ENCODE results near the gene MCM8. TPM values are rescaled to one million over a fixed set of nuclear protein-coding genes. Genes with fewer than 3 reads are reported as not detected.
A peak's percentile ranks its signal among the peaks of the same experiment; 100 is the strongest.

MCM8 gene
- total and polyA plus RNA-seq, 5 experiments from 2014 or later: 0.55 to 7.4 (median 2.5) TPM

GRCh38 chr20:5927749-5928462, 22.5 kb upstream of the MCM8 start:
- POLR2A ChIA-PET: interaction anchor here (0.7 kb wide), 1 partner anchor 43 kb away, joined by 3 read pairs; no protein-coding TSS in a partner anchor
- H3K27ac Mint-ChIP-seq: no peak overlapping the region
- H3K9me3 Mint-ChIP-seq: no peaks in the 10 kb centered on the region
- H3K27me3 Mint-ChIP-seq: peaks cover 7 to 34% (median 16%) of the 10 kb centered on the region in 5 donors
- no peak for ATAC-seq
- H3K4me3 Mint-ChIP-seq: no peak overlapping the region
- H3K4me1 Mint-ChIP-seq: no peaks in the 10 kb centered on the region
- no peaks in the 10 kb centered on the region for H3K36me3 Mint-ChIP-seq
- no peak for DNase-seq

- Mint-ChIP-seq H3K4me1 (peaks cover 0 to 5% (median 2%) of the 10 kb centered on the region in 4 donors), H3K27me3 (peaks cover 5 to 26% (median 12%) of the 10 kb centered on the region in 5 donors), H3K4me3 (no peak overlapping the region), H3K36me3 (no peaks in the 10 kb centered on the region), H3K27ac (no peak overlapping the region), H3K9me3 (no peaks in the 10 kb centered on the region)
- DNase-seq (no peak), ATAC-seq (no peak)
- POLR2A ChIA-PET: no interaction called here
These were observed 21.4 kb upstream of the MCM8 start for GRCh38 chr20:5928836-5929715.

GRCh38 chr20:5931411-5931810, 19.0 kb upstream of the MCM8 start:
- Mint-ChIP-seq H3K36me3 (no peaks in the 10 kb centered on the region), H3K4me1 (peaks cover 0 to 5% (median 2%) of the 10 kb centered on the region in 4 donors), H3K27me3 (peaks cover 5 to 26% (median 9%) of the 10 kb centered on the region in 5 donors), H3K4me3 (no peak overlapping the region), H3K27ac (no peak overlapping the region), H3K9me3 (no peaks in the 10 kb centered on the region)
- DNase-seq (no peak), ATAC-seq (no peak)
- POLR2A ChIA-PET: no interaction called here

- ATAC-seq: no peak
- DNase-seq: no peak
- H3K4me1 Mint-ChIP-seq: peaks cover 0 to 5% (median 2%) of the 10 kb centered on the region in 4 donors
- H3K36me3 Mint-ChIP-seq: peaks cover 0 to 2% (median 0%) of the 10 kb centered on the region in 3 donors
- peaks cover 5 to 26% (median 6%) of the 10 kb centered on the region in 5 donors for H3K27me3 Mint-ChIP-seq
- POLR2A ChIA-PET: no interaction called here
- no peak overlapping the region for H3K4me3 Mint-ChIP-seq
- no peaks in the 10 kb centered on the region for H3K9me3 Mint-ChIP-seq
- peak overlapping the region in 1 of 10 donors; percentile 13 for H3K27ac Mint-ChIP-seq
These were observed 17.7 kb upstream of the MCM8 start for GRCh38 chr20:5932796-5933195.

- H3K4me1 Mint-ChIP-seq: peaks cover 0 to 5% (median 2%) of the 10 kb centered on the region in 4 donors
- peaks cover 0 to 20% (median 4%) of the 10 kb centered on the region in 5 donors for H3K27me3 Mint-ChIP-seq
- peaks cover 0 to 13% (median 4%) of the 10 kb centered on the region in 3 donors for H3K36me3 Mint-ChIP-seq
- POLR2A ChIA-PET: no interaction called here
- no peak overlapping the region for H3K27ac Mint-ChIP-seq
- ATAC-seq: no peak
- no peak for DNase-seq
- H3K9me3 Mint-ChIP-seq: no peaks in the 10 kb centered on the region
- H3K4me3 Mint-ChIP-seq: no peak overlapping the region
These were observed 16.5 kb upstream of the MCM8 start for GRCh38 chr20:5933802-5934436.

- H3K27me3 Mint-ChIP-seq: peaks cover 0 to 5% (median 0%) of the 10 kb centered on the region in 5 donors
These were observed 15.1 kb upstream of the MCM8 start for GRCh38 chr20:5935384-5935783.

GRCh38 chr20:5936238-5936637, 14.2 kb upstream of the MCM8 start:
- no peaks in the 10 kb centered on the region for H3K27me3 Mint-ChIP-seq
- no peak overlapping the region for H3K4me3 Mint-ChIP-seq
- DNase-seq (no peak), ATAC-seq (no peak)
- no peaks in the 10 kb centered on the region for H3K9me3 Mint-ChIP-seq
- POLR2A ChIA-PET: interaction anchor here (1.1 kb wide), 1 partner anchor 406 kb away, joined by 3 read pairs; no protein-coding TSS in a partner anchor
- H3K36me3 Mint-ChIP-seq: peaks cover 0 to 37% (median 9%) of the 10 kb centered on the region in 3 donors
- H3K4me1 Mint-ChIP-seq: peaks cover 0 to 5% (median 2%) of the 10 kb centered on the region in 4 donors
- peak overlapping the region in 1 of 10 donors; percentile 32 for H3K27ac Mint-ChIP-seq

More at GRCh38 chr20:5935384-5935783, 15.1 kb upstream of the MCM8 start:
- POLR2A ChIA-PET: interaction anchor here (1.1 kb wide), 1 partner anchor 405 kb away, joined by 3 read pairs; no protein-coding TSS in a partner anchor
- ATAC-seq (no peak), DNase-seq (no peak)
- H3K4me3 Mint-ChIP-seq: no peak overlapping the region
- H3K9me3 Mint-ChIP-seq: no peaks in the 10 kb centered on the region
- H3K4me1 Mint-ChIP-seq: peaks cover 0 to 5% (median 2%) of the 10 kb centered on the region in 4 donors
- H3K27ac Mint-ChIP-seq: peak overlapping the region in 2 of 10 donors; percentile 25 to 58
- peaks cover 0 to 28% (median 7%) of the 10 kb centered on the region in 3 donors for H3K36me3 Mint-ChIP-seq

GRCh38 chr20:5938456-5939029, 11.9 kb upstream of the MCM8 start:
- H3K4me1 Mint-ChIP-seq: peaks cover 0 to 5% (median 2%) of the 10 kb centered on the region in 4 donors
- H3K4me3 Mint-ChIP-seq: no peak overlapping the region
- no peaks in the 10 kb centered on the region for H3K27me3 Mint-ChIP-seq
- ATAC-seq (no peak), DNase-seq (no peak)
- no peaks in the 10 kb centered on the region for H3K9me3 Mint-ChIP-seq
- POLR2A ChIA-PET: no interaction called here
- peak overlapping the region in 1 of 10 donors; percentile 91 for H3K27ac Mint-ChIP-seq
- H3K36me3 Mint-ChIP-seq: peaks cover 9 to 60% (median 20%) of the 10 kb centered on the region in 3 donors

- POLR2A ChIA-PET: no interaction called here
- H3K27ac Mint-ChIP-seq: no peak overlapping the region
- ATAC-seq (no peak), DNase-seq (no peak)
- H3K36me3 Mint-ChIP-seq: peaks cover 9 to 62% (median 17%) of the 10 kb centered on the region in 3 donors
- H3K4me3 Mint-ChIP-seq: no peak overlapping the region
- peaks cover 0 to 2% (median 0%) of the 10 kb centered on the region in 9 donors for H3K9me3 Mint-ChIP-seq
- peaks cover 15 to 47% (median 38%) of the 10 kb centered on the region in 4 donors for H3K4me1 Mint-ChIP-seq
- peaks cover 0 to 2% (median 0%) of the 10 kb centered on the region in 5 donors for H3K27me3 Mint-ChIP-seq
These were observed 4.5 kb upstream of the MCM8 start for GRCh38 chr20:5945963-5946362.

- ATAC-seq: no peak
- peaks cover 15 to 56% (median 47%) of the 10 kb centered on the region in 4 donors for H3K4me1 Mint-ChIP-seq
- H3K4me3 Mint-ChIP-seq: no peak overlapping the region
- DNase-seq: no peak
- POLR2A ChIA-PET: interaction anchor here (0.6 kb wide), 1 partner anchor 364 kb away, joined by 3 read pairs; no protein-coding TSS in a partner anchor
- peaks cover 0 to 2% (median 0%) of the 10 kb centered on the region in 5 donors for H3K27me3 Mint-ChIP-seq
- H3K27ac Mint-ChIP-seq: peak overlapping the region in 4 of 10 donors; percentile 16 to 75 (median 32)
- peaks cover 0 to 2% (median 0%) of the 10 kb centered on the region in 9 donors for H3K9me3 Mint-ChIP-seq
- peaks cover 3 to 49% (median 9%) of the 10 kb centered on the region in 3 donors for H3K36me3 Mint-ChIP-seq
These were observed 3.2 kb upstream of the MCM8 start for GRCh38 chr20:5947276-5947675.

GRCh38 chr20:5949943-5950270, 545 bp upstream of the MCM8 start:
- Mint-ChIP-seq H3K9me3 (peaks cover 0 to 2% (median 0%) of the 10 kb centered on the region in 9 donors), H3K4me3 (peak overlapping the region; percentile 89 to 99 (median 96)), H3K27me3 (peaks cover 0 to 2% (median 0%) of the 10 kb centered on the region in 5 donors), H3K4me1 (peaks cover 14 to 53% (median 45%) of the 10 kb centered on the region in 4 donors), H3K27ac (peak overlapping the region; percentile 93 to 99 (median 96)), H3K36me3 (peaks cover 0 to 37% (median 6%) of the 10 kb centered on the region in 3 donors)
- POLR2A ChIA-PET: no interaction called here
- DNase-seq: no peak
- no peak for ATAC-seq

- Mint-ChIP-seq H3K27ac (no peak overlapping the region), H3K4me3 (no peak overlapping the region), H3K4me1 (peaks cover 0 to 2% (median 0%) of the 10 kb centered on the region in 4 donors), H3K27me3 (no peaks in the 10 kb centered on the region), H3K36me3 (peaks cover 0 to 72% (median 30%) of the 10 kb centered on the region in 3 donors), H3K9me3 (no peaks in the 10 kb centered on the region)
- POLR2A ChIA-PET: no interaction called here
- ATAC-seq (no peak), DNase-seq (no peak)
These were observed 17.0 kb downstream of the MCM8 start for GRCh38 chr20:5967469-5967868.

Data from naive thymus-derived CD8-positive, alpha-beta T cell (primary cell).